Memory B cell (primary cell): ENCODE data around the gene ADGRA1.
A peak's percentile ranks its signal among the peaks of the same experiment; 100 is the strongest.
"Not testable (repeated sequence)": the region's sequence is repeated elsewhere in the genome, so short reads cannot be mapped to it uniquely, and the experiment has no call there.

Experiments used
- ATAC-seq: fragments of 150-1000 bp; cut with Tn5 transposase; 2 replicates; pipeline ENCODE4 v1.10.0; 2021; ENCODE audit warnings: low read depth, mild to moderate bottlenecking, moderate library complexity
- DNase-seq, 2 donors: peaks; one replicate each; pipeline ENCODE4 v3.0.0; 2022; ENCODE audit warnings: low spot score in 2 of 2
- H3K27ac Mint-ChIP-seq: one replicate; pipeline ENCODE4 v1.8.0; 2022; ENCODE audit warnings: mild to moderate bottlenecking, moderate library complexity, mixed read lengths
- H3K27me3 Mint-ChIP-seq: one replicate; pipeline ENCODE4 v1.8.0; 2022; ENCODE audit warnings: mixed read lengths
- H3K36me3 Mint-ChIP-seq: one replicate; pipeline ENCODE4 v1.8.0; 2022; ENCODE audit warnings: mild to moderate bottlenecking, mixed read lengths
- H3K4me1 Mint-ChIP-seq: one replicate; pipeline ENCODE4 v1.8.0; 2022; ENCODE audit warnings: mixed read lengths
- H3K4me3 Mint-ChIP-seq: one replicate; pipeline ENCODE4 v1.8.0; 2022; ENCODE audit warnings: mild to moderate bottlenecking, moderate library complexity, mixed read lengths
- H3K9me3 Mint-ChIP-seq: one replicate; pipeline ENCODE4 v1.8.0; 2022; ENCODE audit warnings: mixed read lengths

The ADGRA1 gene

DNA sequence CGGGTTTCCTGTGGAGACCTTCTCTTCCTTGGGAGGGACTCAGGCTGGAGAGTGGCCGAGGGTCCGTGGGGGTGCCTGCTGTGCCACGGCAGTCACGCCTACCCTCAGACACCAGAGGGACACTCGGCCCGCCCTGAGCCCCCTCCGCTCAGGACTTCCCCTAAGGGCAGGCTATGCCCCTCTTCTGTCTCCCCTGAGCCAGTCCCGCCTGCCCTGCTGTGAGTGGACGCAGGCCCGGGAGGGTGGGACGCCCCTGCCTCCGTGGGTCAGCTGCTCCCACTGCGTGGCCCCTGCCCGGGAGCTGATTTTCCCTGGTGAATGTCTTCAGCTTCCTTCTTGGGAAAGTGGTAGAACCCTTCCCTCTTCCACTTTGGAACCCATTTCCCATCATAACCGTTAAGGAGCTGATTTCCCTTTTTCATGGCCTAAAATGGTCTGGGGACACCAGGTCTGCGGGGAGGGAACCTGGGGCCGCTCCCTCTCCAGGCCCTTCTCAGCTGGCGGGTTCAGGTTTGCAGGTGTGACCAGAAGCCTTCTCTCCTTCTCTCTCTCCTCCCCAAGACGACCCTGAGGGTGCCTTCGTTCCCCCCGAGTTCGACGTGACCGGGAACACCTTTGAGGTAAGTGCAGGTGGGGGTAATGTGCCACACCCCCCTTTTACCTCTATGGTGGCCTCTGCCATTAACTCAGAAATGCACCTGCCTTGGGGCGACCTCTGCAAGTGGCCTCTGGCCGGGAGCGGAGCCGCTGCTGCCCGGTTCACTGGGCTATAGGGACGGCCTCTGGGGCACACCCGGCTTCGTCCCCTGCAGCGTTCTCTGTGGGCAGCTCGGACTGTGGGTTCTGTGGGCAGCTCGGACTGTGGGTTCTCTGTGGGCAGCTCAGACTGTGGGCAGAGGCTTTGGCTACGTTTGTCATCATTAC lies 80.2 kb downstream of the ADGRA1 start:
- Mint-ChIP-seq H3K27ac (no peak overlapping the region), H3K9me3 (no peaks in the 10 kb centered on the region), H3K27me3 (peaks cover 13% of the 10 kb centered on the region), H3K4me3 (no peak overlapping the region), H3K4me1 (no peaks in the 10 kb centered on the region), H3K36me3 (no peaks in the 10 kb centered on the region)
- DNase-seq (no peak), ATAC-seq (no peak)

DNA sequence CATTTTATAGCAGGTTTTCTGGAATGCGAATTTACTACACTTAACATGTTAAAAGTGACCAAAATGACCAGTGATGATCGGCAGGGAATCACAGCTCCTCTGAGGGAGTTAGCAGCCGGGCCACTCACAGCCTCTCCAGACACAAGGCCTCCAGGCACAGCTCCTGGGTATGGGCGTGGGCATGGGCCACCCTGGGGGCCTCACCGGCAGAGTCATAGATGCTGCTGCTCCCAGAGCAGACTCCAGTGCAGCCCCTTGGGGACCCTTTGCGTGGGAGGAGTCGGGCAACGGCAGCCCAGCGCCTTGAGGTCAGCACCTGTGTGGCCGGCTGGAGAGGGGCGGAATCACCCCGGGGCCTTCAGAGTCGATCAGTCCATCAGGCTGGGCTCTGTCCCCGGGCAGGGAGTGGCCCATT lies 80.9 kb downstream of the ADGRA1 start:
- no peak for DNase-seq
- Mint-ChIP-seq H3K4me3 (no peak overlapping the region), H3K27me3 (peaks cover 9% of the 10 kb centered on the region), H3K27ac (no peak overlapping the region), H3K9me3 (no peaks in the 10 kb centered on the region), H3K36me3 (no peaks in the 10 kb centered on the region), H3K4me1 (no peaks in the 10 kb centered on the region)
- ATAC-seq, result no peak

DNA sequence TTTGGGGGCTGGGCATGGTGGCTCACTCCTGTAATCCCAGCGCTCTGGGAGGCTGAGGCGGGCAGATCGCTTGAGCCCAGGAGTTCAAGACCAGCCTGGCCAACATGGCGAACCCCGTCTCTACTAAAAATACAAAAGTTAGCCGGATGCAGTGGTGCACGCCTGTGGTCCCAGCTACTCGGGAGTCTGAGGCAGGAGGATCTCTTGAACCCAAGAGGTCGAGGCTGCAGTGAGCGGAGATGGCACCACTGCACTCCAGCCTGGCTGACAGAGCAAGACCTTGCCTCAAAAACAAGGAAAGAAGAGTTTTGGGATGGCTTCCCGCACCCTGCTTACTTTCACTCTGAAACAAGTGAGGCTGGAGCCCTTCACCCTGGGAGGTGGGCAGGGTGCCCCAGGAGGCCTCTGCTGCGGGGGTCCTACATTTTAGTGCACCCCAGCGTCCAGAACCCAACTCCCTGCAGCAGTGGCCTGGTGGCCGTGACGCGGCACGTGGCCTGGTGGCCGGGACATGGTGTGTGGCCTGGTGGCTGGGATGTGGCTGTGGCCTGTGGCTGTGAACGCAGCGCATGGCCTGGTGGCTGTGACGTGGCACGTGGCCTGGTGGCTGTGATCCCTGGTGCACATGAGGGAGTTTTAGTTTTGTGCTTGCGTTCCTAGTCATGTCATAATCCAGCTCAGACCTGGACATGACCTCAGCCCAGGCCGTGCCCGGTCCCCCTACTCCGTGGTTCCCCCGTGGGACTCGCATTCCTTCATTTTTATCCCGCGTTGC lies 81.6 kb downstream of the ADGRA1 start:
- Mint-ChIP-seq H3K4me1 (no peaks in the 10 kb centered on the region), H3K27me3 (peaks cover 13% of the 10 kb centered on the region), H3K4me3 (no peak overlapping the region), H3K27ac (no peak overlapping the region), H3K9me3 (peaks cover under 1% of the 10 kb centered on the region), H3K36me3 (no peaks in the 10 kb centered on the region)
- ATAC-seq (no peak), DNase-seq (no peak)

- Mint-ChIP-seq H3K9me3 (peaks cover 5% of the 10 kb centered on the region), H3K36me3 (no peaks in the 10 kb centered on the region), H3K4me1 (no peaks in the 10 kb centered on the region), H3K4me3 (no peak overlapping the region), H3K27ac (no peak overlapping the region), H3K27me3 (peaks cover 18% of the 10 kb centered on the region)
- no peak for ATAC-seq
- no peak for DNase-seq
Observed at GRCh38 chr10:133170092-133170491, 82.4 kb downstream of the ADGRA1 start.

DNA sequence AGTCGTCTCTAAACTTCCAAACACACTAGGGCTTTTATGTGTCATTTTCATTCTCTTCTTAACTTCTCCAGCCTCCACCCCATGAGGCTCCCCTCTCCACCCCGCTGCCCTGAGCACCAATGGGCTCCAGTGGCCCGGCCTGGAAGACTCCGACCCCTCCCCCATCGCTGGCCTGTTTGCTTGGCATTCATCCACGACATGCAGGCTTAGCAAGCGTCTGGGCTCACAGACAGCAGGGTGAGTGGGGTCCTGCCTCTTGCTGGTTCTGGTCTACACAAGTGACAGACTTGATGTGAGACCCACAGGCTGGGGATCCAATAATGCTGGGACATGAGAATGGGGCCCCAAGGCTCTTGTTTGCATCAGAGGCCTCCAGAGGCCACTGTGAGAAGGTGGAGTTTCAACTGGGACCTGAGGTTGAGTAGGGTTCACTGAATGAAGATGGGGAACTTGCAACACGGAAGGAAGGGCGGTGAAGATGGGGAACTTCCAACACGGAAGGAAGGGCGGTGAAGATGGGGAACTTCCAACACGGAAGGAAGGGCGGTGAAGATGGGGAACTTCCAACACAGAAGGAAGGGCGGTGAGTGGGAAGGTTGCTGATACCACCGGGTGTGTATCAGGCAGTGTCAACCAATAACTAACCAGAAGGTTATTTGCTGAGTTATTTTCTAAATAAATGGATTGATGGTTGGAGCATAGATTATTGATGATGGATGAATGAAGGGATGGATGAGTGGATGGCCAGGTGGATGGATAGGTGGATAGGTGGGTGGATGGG lies 86.3 kb downstream of the ADGRA1 start:
- H3K9me3 Mint-ChIP-seq, result peaks cover 18% of the 10 kb centered on the region
- no peaks in the 10 kb centered on the region for H3K36me3 Mint-ChIP-seq
- no peak for DNase-seq
- no peak overlapping the region for H3K4me3 Mint-ChIP-seq
- peak; percentile 43 for ATAC-seq
- H3K27me3 Mint-ChIP-seq, result peaks cover 18% of the 10 kb centered on the region
- H3K4me1 Mint-ChIP-seq, result peaks cover 19% of the 10 kb centered on the region
- H3K27ac Mint-ChIP-seq, result no peak overlapping the region

DNA sequence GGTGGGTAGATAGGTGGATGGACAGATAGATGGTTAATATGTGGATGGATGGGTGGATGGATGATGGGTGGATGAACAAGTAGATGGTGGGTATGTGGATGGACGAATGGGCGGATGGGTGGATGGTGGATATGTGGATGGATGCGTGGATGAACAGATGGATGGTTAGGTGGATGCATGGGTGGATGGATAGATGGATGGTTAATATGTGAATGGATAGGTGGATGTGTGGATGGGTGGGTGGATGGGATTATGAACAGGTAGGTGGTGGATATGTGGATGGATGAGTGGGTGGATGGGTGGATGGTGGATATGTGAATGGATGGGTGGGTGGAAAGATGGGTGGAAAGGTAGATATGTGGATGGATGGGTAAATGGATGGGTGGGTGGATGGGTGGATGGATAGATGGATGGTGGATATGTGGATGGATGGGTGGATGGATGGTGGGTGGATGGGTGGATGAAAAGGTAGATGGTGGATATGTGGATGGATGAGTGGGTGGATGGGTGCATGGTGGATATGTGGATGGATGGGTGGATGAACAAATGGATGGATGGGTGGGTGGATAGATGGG lies 87.1 kb downstream of the ADGRA1 start:
- Mint-ChIP-seq H3K27ac (no peak overlapping the region), H3K36me3 (no peaks in the 10 kb centered on the region), H3K9me3 (peaks cover 18% of the 10 kb centered on the region), H3K4me1 (peaks cover 19% of the 10 kb centered on the region), H3K4me3 (no peak overlapping the region), H3K27me3 (peaks cover 18% of the 10 kb centered on the region)
- no peak for ATAC-seq
- DNase-seq, result no peak

DNA sequence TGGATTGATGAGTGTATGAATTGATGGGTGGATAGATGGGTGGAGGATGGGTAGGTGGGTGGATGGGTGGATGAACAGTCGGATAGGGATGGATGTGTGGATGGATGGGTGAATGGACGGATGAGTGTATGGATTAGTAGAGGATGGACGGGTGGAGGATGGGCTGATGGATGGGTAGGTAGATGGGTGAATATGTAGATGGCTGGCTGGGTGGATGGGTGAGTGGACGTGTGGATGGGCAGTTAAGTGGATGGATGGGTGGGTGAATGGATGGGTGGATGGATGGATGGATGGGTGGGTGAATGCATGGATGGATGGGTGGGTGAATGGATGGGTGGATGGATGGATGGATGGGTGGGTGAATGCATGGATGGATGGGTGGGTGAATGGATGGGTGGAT lies 87.9 kb downstream of the ADGRA1 start:
- not testable (repeated sequence) for H3K27ac Mint-ChIP-seq, H3K4me3 Mint-ChIP-seq, H3K36me3 Mint-ChIP-seq, DNase-seq, ATAC-seq
- Mint-ChIP-seq H3K4me1 (peaks cover 19% of the 10 kb centered on the region), H3K9me3 (peaks cover 18% of the 10 kb centered on the region), H3K27me3 (peaks cover 19% of the 10 kb centered on the region)

DNA sequence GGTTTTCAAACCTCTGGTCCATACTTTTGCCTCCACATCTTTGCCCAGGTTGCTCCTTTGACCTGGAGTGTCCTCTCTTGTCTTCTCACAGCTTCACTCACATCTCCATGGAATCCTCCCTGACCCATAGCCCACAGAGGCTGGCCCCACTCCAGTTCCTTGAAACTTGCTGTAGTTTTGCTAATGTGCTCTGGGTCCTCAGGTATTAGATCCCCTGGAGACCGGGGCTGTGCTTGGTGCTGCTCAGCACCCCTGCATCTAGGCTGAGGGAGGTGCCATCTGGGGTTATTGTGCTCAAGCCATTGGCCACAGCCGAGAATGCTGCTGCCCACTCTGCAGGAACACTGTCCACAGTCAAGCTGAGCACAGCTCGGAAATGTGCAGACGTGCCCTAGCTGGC lies 88.8 kb downstream of the ADGRA1 start:
- no peaks in the 10 kb centered on the region for H3K36me3 Mint-ChIP-seq
- ATAC-seq (no peak), DNase-seq (no peak)
- no peak overlapping the region for H3K27ac Mint-ChIP-seq
- peaks cover 18% of the 10 kb centered on the region for H3K9me3 Mint-ChIP-seq
- H3K27me3 Mint-ChIP-seq, result peaks cover 20% of the 10 kb centered on the region
- H3K4me1 Mint-ChIP-seq, result peaks cover 19% of the 10 kb centered on the region
- H3K4me3 Mint-ChIP-seq, result no peak overlapping the region

GRCh38 chr10:133177380-133178157 lies 89.8 kb downstream of the ADGRA1 start:
- DNase-seq (no peak), ATAC-seq (no peak)
- Mint-ChIP-seq H3K4me1 (peaks cover 19% of the 10 kb centered on the region), H3K27me3 (peaks cover 21% of the 10 kb centered on the region), H3K27ac (no peak overlapping the region), H3K36me3 (no peaks in the 10 kb centered on the region), H3K9me3 (peaks cover 18% of the 10 kb centered on the region), H3K4me3 (no peak overlapping the region)

GRCh38 chr10:133178357-133179127 lies 90.8 kb downstream of the ADGRA1 start:
- H3K27ac Mint-ChIP-seq, result no peak overlapping the region
- peaks cover 19% of the 10 kb centered on the region for H3K4me1 Mint-ChIP-seq
- H3K27me3 Mint-ChIP-seq, result peaks cover 19% of the 10 kb centered on the region
- H3K4me3 Mint-ChIP-seq, result no peak overlapping the region
- ATAC-seq (no peak), DNase-seq (no peak)
- H3K9me3 Mint-ChIP-seq, result peaks cover 18% of the 10 kb centered on the region
- H3K36me3 Mint-ChIP-seq, result no peaks in the 10 kb centered on the region

DNA sequence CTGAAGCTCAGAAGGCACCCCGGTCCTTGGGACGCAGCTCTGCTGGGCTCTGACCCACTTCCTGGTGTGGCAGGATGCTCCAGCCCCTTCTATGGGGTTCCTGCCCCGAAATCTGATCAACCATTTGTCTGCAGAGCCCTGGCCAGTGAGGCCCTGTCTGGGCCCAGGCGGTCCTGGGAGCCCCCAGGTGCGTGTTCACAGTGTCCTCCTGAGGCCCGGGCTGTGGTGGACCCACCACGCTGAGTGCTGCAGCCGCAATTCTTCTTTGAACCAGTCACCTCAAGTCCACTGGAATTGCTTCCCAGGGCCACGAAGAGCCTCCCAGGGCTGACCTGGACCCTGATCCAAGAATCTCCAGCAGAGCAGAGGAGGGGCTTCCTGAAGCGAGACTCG lies 91.4 kb downstream of the ADGRA1 start:
- H3K27ac Mint-ChIP-seq, result no peak overlapping the region
- peaks cover 19% of the 10 kb centered on the region for H3K4me1 Mint-ChIP-seq
- H3K36me3 Mint-ChIP-seq, result no peaks in the 10 kb centered on the region
- H3K27me3 Mint-ChIP-seq, result peaks cover 17% of the 10 kb centered on the region
- no peak for ATAC-seq
- no peak overlapping the region for H3K4me3 Mint-ChIP-seq
- peaks cover 18% of the 10 kb centered on the region for H3K9me3 Mint-ChIP-seq
- DNase-seq, result no peak

- Mint-ChIP-seq H3K27me3 (peaks cover 16% of the 10 kb centered on the region), H3K4me3 (no peak overlapping the region), H3K4me1 (peaks cover 23% of the 10 kb centered on the region), H3K9me3 (peaks cover 15% of the 10 kb centered on the region), H3K36me3 (no peaks in the 10 kb centered on the region), H3K27ac (no peak overlapping the region)
- ATAC-seq (no peak), DNase-seq (no peak)
Observed at GRCh38 chr10:133179651-133180050, 91.9 kb downstream of the ADGRA1 start.
